A673 (cell line): ENCODE data around the gene FRK.

Experiments
- CTCF ChIP-seq: fragments of 300-800, 200-600 bp; sonication (generic); conservative IDR thresholded peaks from 2 replicates; pipeline ENCODE4 v1.5.1; 2017; ENCODE audit warnings: low read depth, mild to moderate bottlenecking, antibody characterized with exemption, low read length, moderate library complexity, mixed read lengths
- EZH2 ChIP-seq: fragments of 200-600 bp; sonication (generic); IDR thresholded peaks from 2 replicates; pipeline ENCODE4 v1.6.1; 2017; ENCODE audit warnings: borderline replicate concordance, low read depth, mild to moderate bottlenecking, mixed read lengths, antibody characterized with exemption, low read length; ENCODE audit not compliant: poor library complexity, severe bottlenecking

- no peak for TF ChIP-seq EZH2
- no peak for TF ChIP-seq CTCF
These were observed 150.7 kb downstream of the FRK start for GRCh38 chr6:115909923-115910546.
